Articular chondrocyte of knee joint (primary cell): Measurements from ENCODE around the gene CAPNS2. TPM values are rescaled to one million over a fixed set of nuclear protein-coding genes. Genes with fewer than 3 reads are reported as not detected.

Experiments
- total RNA-seq: library from RNA; depleted of rRNA; stranded (reverse); fragments of >200 nt; gene quantifications from 2 replicates; pipeline ENCODE4 v1.2.3, GENCODE V29; 2012

CAPNS2 gene
- total RNA-seq, result 0.65 and 0.78 TPM in 2 replicates

DNA sequence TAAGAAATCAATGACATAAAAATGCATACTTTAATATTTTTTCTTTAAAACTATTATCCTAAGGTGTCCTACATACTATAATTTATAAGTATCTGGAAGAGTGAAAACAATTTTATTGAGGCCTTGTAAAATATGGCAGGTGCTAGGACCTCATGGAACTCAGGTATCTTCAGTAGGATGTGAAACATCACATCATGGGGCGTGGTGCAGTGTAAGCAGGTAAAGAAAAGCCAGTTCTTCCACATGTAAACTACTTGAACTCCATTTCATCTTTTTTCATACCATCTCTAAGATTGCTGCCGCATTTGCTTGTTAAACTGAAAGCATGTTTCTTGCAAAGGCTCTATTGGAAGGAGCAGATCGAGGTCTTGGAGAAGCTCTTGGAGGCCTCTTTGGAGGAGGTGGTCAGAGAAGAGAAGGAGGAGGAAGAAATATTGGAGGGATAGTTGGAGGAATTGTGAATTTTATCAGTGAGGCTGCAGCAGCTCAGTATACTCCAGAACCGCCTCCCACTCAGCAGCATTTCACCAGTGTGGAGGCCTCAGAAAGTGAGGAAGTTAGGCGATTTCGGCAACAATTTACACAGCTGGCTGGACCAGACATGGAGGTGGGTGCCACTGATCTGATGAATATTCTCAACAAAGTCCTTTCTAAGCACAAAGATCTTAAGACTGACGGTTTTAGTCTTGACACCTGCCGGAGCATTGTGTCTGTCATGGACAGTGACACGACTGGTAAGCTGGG is at the start of gene CAPNS2:
Gene CAPNS2 (plus strand): TSS at position 253 of the 744 bp plus-strand sequence. CDS start 73 bp downstream, at position 326.

Other genes starting within 250 kb of the CAPNS2 start
- gene IRX6, start 242.5 kb upstream of the CAPNS2 start, total RNA-seq, result 2.4 and 3.1 TPM in 2 replicates
- gene MMP2, start 87.5 kb upstream of the CAPNS2 start, total RNA-seq, result 355 and 362 TPM in 2 replicates
- 17.0 and 19.6 TPM in 2 replicates for gene LPCAT2, start 57.6 kb upstream of the CAPNS2 start, total RNA-seq
- gene SLC6A2, start 89.3 kb downstream of the CAPNS2 start, total RNA-seq, result not detected in 2 replicates